Spleen (tissue), 11 donors: ENCODE data around the gene LY6G6F. TPM values are rescaled to one million over a fixed set of nuclear protein-coding genes. Genes with fewer than 3 reads are reported as not detected.

Source experiments
- DNase-seq: peaks from one replicate; pipeline ENCODE4 v3.0.0-alpha.2; 2020
- H3K27ac ChIP-seq, 8 donors: fragments of 200-600 bp; sonication (generic) in 7 of 8; 1 replicate in 4 of 8; 2 replicates in 4 of 8; pipeline versions ENCODE4 v1.5.0 to v1.8.0; 2016 to 2021; ENCODE audit warnings: inconsistent platforms in 4 of 8, mild to moderate bottlenecking in 4 of 8, moderate library complexity in 1 of 8
- H3K27me3 ChIP-seq, 7 donors: fragments of 200-600 bp; sonication (generic) in 6 of 7; replicated peaks in 1 of 7; 1 replicate in 4 of 7; 2 replicates in 3 of 7; pipeline versions ENCODE4 v1.5.0 to v1.8.0; 2016 to 2021; ENCODE audit warnings: inconsistent platforms in 3 of 7, mild to moderate bottlenecking in 1 of 7
- H3K36me3 ChIP-seq, 6 donors: fragments of 200-600 bp; sonication (generic) in 5 of 6; 1 replicate in 4 of 6; 2 replicates in 2 of 6; pipeline versions ENCODE4 v1.5.0 to v1.8.0; 2016 to 2021; ENCODE audit warnings: inconsistent platforms in 2 of 6
- H3K4me1 ChIP-seq, 6 donors: fragments of 200-600 bp; sonication (generic) in 5 of 6; 1 replicate in 3 of 6; 2 replicates in 3 of 6; pipeline versions ENCODE4 v1.5.0 to v1.8.0; 2016 to 2021; ENCODE audit warnings: inconsistent platforms in 3 of 6
- H3K4me3 ChIP-seq, 8 donors: fragments of 200-600 bp; sonication (generic) in 7 of 8; 1 replicate in 4 of 8; 2 replicates in 4 of 8; pipeline versions ENCODE4 v1.5.0 to v1.8.0; 2016 to 2021; ENCODE audit warnings: inconsistent platforms in 4 of 8, mild to moderate bottlenecking in 4 of 8, moderate library complexity in 2 of 8
- H3K9me3 ChIP-seq, 8 donors: fragments of 200-600 bp; sonication (generic) in 7 of 8; 1 replicate in 4 of 8; 2 replicates in 4 of 8; pipeline versions ENCODE4 v1.5.0 to v1.8.0; 2016 to 2021; ENCODE audit warnings: inconsistent platforms in 4 of 8
- POLR2A ChIP-seq, 3 donors: fragments of 450-650 bp; IDR thresholded peaks; one replicate each; pipeline ENCODE4 v1.5.1; 2017; ENCODE audit warnings: antibody characterized with exemption in 3 of 3, mild to moderate bottlenecking in 1 of 3
- POLR2AphosphoS5 ChIP-seq, 3 donors: sonication (generic); formaldehyde crosslinking; IDR thresholded peaks; one replicate each; pipeline ENCODE4 v1.5.1; 2017; ENCODE audit warnings: antibody characterized with exemption in 3 of 3
- WGBS, 5 donors: extraction: QIAGEN DNeasy Blood & Tissue Kit in 3 of 5; methylation state at CpG; one replicate each; pipeline versions ENCODE4 v1.1.5 to v1.1.7; 2013 to 2018; 5-methylcytosine and 5-hydroxymethylcytosine counted together
- intact Hi-C: fragments of 100-400 bp; cut with DNase I; formaldehyde crosslinking; loops from one replicate; pipeline ENCODE4 v1.15.0; 2023; ENCODE audit warnings: low total_unique reads
- polyA plus RNA-seq, 3 donors: library from polyadenylated mRNA; stranded (reverse); fragments of 200-250 nt; gene quantifications; one replicate each; pipeline ENCODE4 v1.2.1, GENCODE V29; 2013
- total RNA-seq, 7 donors: library from RNA; depleted of rRNA in 3 of 7; stranded (reverse); fragments of >200 nt in 3 of 7; fragmentation: NEBNext Ultra II Directional in 4 of 7; extraction: Animal tissue kit (Norgen Biotek cat#: 25700) in 4 of 7; gene quantifications; one replicate each; pipeline versions ENCODE4 v1.1.0 to v1.2.1, GENCODE V29; 2016 to 2021
- TF ChIP-seq, protein P1 (sequence below), 11 experiments: fragments of 200-600 bp in 7 of 11; fragments of 450-650 bp in 4 of 11; sonication (generic) in 4 of 11; IDR thresholded peaks in 8 of 11; conservative IDR thresholded peaks in 3 of 11; 1 replicate in 7 of 11; 2 replicates in 4 of 11; pipeline versions ENCODE4 v1.4.0 to v1.8.0; 2016 to 2021; ENCODE audit warnings: antibody characterized with exemption in 11 of 11, inconsistent platforms in 4 of 11, mild to moderate bottlenecking in 1 of 11
- donor health status: healthy with polysubstance abuse.
- donor health status: DM: no; HTN: no; CAD: no; lungs with moderate emphysema.
- donor health status: DM: no; HTN: no; CAD: no.
- donor health status: Bipolar disorder and iron deficiency.
- donor health status: healthy.
- donor health status: DM: no; HTN: no; CAD: no.
- donor health status: DM: yes; HTN: yes; CAD: no.

LY6G6F gene
- total and polyA plus RNA-seq, 10 donors = 0.11 to 4.9 (median 1.7) TPM

- H3K27me3 ChIP-seq = no peaks in the 10 kb centered on the region
- peaks cover 0 to 100% (median 99%) of the 10 kb centered on the region in 6 donors for H3K36me3 ChIP-seq
- TF ChIP-seq, protein P1, sequence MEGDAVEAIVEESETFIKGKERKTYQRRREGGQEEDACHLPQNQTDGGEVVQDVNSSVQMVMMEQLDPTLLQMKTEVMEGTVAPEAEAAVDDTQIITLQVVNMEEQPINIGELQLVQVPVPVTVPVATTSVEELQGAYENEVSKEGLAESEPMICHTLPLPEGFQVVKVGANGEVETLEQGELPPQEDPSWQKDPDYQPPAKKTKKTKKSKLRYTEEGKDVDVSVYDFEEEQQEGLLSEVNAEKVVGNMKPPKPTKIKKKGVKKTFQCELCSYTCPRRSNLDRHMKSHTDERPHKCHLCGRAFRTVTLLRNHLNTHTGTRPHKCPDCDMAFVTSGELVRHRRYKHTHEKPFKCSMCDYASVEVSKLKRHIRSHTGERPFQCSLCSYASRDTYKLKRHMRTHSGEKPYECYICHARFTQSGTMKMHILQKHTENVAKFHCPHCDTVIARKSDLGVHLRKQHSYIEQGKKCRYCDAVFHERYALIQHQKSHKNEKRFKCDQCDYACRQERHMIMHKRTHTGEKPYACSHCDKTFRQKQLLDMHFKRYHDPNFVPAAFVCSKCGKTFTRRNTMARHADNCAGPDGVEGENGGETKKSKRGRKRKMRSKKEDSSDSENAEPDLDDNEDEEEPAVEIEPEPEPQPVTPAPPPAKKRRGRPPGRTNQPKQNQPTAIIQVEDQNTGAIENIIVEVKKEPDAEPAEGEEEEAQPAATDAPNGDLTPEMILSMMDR (IDR thresholded peaks at IDR 0.05 in 8 of 11, conservative IDR thresholded peaks at IDR 0.05 in 3 of 11) = no peak
- TF ChIP-seq POLR2AphosphoS5 (IDR thresholded peaks at IDR 0.05) (no peak), POLR2A (IDR thresholded peaks at IDR 0.05) (no peak)
- 90 to 97% (median 96%) methylated on average over 6 of the region's 6 CpGs for WGBS, 5 donors
- peaks cover 0 to 14% (median 9%) of the 10 kb centered on the region in 6 donors for H3K4me1 ChIP-seq
- H3K4me3 ChIP-seq = no peak overlapping the region
- intact Hi-C loops = no loop called here
- H3K27ac ChIP-seq = no peak overlapping the region
- H3K9me3 ChIP-seq = no peaks in the 10 kb centered on the region
- DNase-seq = no peak
Observed at GRCh38 chr6:31691078-31691463, 15.6 kb upstream of the LY6G6F start.

- TF ChIP-seq, protein P1 (IDR thresholded peaks at IDR 0.05 in 8 of 11, conservative IDR thresholded peaks at IDR 0.05 in 3 of 11) = no peak
- no peak for TF ChIP-seq POLR2AphosphoS5 (IDR thresholded peaks at IDR 0.05)
- TF ChIP-seq POLR2A (IDR thresholded peaks at IDR 0.05) = no peak
- Histone ChIP-seq H3K27ac (no peak overlapping the region), H3K27me3 (no peaks in the 10 kb centered on the region), H3K4me1 (peaks cover 0 to 14% (median 9%) of the 10 kb centered on the region in 6 donors), H3K4me3 (no peak overlapping the region), H3K36me3 (peaks cover 0 to 100% (median 99%) of the 10 kb centered on the region in 6 donors), H3K9me3 (no peaks in the 10 kb centered on the region)
- WGBS, 5 donors = 91 to 97% (median 96%) methylated on average over 8 to 12 of the region's 12 CpGs
- DNase-seq = no peak
- intact Hi-C loops = no loop called here
Observed at GRCh38 chr6:31691564-31692108, 15.0 kb upstream of the LY6G6F start.

- WGBS, 5 donors = 87 to 97% (median 92%) methylated on average over 4 of the region's 4 CpGs
Observed at GRCh38 chr6:31692353-31692752, 14.3 kb upstream of the LY6G6F start.

GRCh38 chr6:31692886-31693285 lies 13.8 kb upstream of the LY6G6F start:
- DNase-seq = no peak
- TF ChIP-seq, protein P1 (IDR thresholded peaks at IDR 0.05 in 8 of 11, conservative IDR thresholded peaks at IDR 0.05 in 3 of 11) = no peak
- TF ChIP-seq POLR2AphosphoS5 (IDR thresholded peaks at IDR 0.05) (no peak), POLR2A (IDR thresholded peaks at IDR 0.05) (no peak)
- Histone ChIP-seq H3K27ac (no peak overlapping the region), H3K27me3 (no peaks in the 10 kb centered on the region), H3K36me3 (peaks cover 0 to 100% (median 93%) of the 10 kb centered on the region in 6 donors), H3K4me3 (no peak overlapping the region), H3K9me3 (no peaks in the 10 kb centered on the region), H3K4me1 (peaks cover 0 to 22% (median 13%) of the 10 kb centered on the region in 6 donors)
- intact Hi-C loops = no loop called here
- 82 to 97% (median 92%) methylated on average over 9 of the region's 9 CpGs for WGBS, 5 donors

More at GRCh38 chr6:31692353-31692752, 14.3 kb upstream of the LY6G6F start:
- no peak overlapping the region for H3K4me3 ChIP-seq
- no peak for DNase-seq
- no peak for TF ChIP-seq POLR2AphosphoS5 (IDR thresholded peaks at IDR 0.05)
- TF ChIP-seq POLR2A (IDR thresholded peaks at IDR 0.05) = no peak
- TF ChIP-seq, protein P1 (IDR thresholded peaks at IDR 0.05 in 8 of 11, conservative IDR thresholded peaks at IDR 0.05 in 3 of 11) = no peak
- H3K4me1 ChIP-seq = peaks cover 0 to 17% (median 10%) of the 10 kb centered on the region in 6 donors
- H3K36me3 ChIP-seq = peaks cover 0 to 100% (median 98%) of the 10 kb centered on the region in 6 donors
- H3K27ac ChIP-seq = no peak overlapping the region
- intact Hi-C loops = no loop called here
- H3K9me3 ChIP-seq = no peaks in the 10 kb centered on the region
- H3K27me3 ChIP-seq = no peaks in the 10 kb centered on the region
